GM21529 (cell line): Measurements from ENCODE around the gene PJA2.
"Not testable (repeated sequence)": the region's sequence is repeated elsewhere in the genome, so short reads cannot be mapped to it uniquely, and the experiment has no call there.

Source experiments
- ATAC-seq: cut with Tn5 transposase; IDR thresholded peaks from one replicate; pipeline ENCODE4 v1.9.1; 2021; ENCODE audit not compliant: unreplicated experiment

Gene PJA2

GRCh38 chr5:109310315-109310714 is 99.5 kb downstream of the PJA2 start:
- ATAC-seq = no peak

- ATAC-seq = no peak
Measured at GRCh38 chr5:109309326-109310063, 100.3 kb downstream of the PJA2 start.

- no peak for ATAC-seq
Measured at GRCh38 chr5:109307951-109308350, 101.8 kb downstream of the PJA2 start.

- no peak for ATAC-seq
Measured at GRCh38 chr5:109307456-109307855, 102.3 kb downstream of the PJA2 start.

GRCh38 chr5:109305352-109305751 is 104.4 kb downstream of the PJA2 start:
- ATAC-seq = no peak

GRCh38 chr5:109304309-109304708 is 105.5 kb downstream of the PJA2 start:
- no peak for ATAC-seq

GRCh38 chr5:109300367-109300766 is 109.4 kb downstream of the PJA2 start:
- ATAC-seq = no peak

DNA sequence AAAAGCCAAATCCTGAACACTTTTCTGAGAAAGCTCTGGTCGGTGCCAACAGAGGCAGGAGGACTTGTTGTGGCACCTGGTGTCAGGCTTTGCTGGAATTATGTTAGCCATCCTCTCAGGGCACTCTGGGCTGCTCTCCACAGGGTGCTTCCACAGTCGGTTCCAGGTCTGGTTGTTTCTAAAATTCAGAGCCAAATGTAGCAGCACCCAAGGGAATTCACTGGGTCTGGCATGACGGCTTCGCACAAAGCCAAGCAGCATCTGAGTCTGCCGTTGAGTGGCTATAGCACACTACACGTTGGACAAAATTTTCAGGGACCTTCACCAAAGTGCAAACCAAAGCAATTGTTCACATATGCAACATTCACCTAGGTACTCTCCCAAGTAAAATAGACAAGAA is 110.2 kb downstream of the PJA2 start:
- ATAC-seq = no peak

- no peak for ATAC-seq
Measured at GRCh38 chr5:109298794-109299193, 111.0 kb downstream of the PJA2 start.

DNA sequence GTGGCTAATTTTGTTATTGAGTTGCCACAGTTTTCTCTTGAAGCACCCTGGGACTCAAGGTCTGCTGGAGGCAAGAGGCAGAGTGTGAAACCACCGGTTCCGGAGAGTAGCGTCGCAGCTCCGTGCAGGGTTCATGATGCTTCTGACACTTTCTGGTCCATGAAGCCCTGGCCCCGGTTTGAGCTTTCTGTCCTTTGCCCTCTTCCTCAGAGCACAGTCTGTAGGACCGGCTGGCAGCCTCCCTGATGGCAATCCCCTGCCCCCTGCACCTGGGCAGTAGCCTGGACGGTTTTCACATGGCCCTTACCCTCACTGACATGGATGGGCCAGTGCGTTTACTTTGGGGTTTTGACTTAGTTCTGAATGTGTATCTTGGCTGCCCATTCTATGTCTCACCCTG is 111.9 kb downstream of the PJA2 start:
- no peak for ATAC-seq

DNA sequence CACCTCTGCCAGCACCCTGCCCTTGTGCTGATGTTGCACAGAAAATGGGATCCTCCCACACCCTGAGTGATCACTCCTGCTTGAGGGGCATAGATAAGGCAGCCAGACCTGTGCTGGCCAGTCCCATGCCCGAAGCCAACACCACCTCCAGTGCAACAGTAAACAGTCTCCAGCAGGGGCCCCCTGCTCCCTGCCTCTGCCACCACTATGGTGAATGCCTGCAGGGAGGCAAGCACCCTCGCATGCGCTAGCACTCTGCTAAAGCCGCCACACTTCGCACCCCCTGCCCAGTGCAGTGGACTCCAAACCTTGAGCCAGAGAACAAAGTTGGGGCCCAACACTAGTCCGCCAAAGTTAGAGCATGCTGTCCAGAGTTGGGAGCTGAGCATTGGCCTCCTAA is 118.7 kb downstream of the PJA2 start:
- ATAC-seq = no peak

DNA sequence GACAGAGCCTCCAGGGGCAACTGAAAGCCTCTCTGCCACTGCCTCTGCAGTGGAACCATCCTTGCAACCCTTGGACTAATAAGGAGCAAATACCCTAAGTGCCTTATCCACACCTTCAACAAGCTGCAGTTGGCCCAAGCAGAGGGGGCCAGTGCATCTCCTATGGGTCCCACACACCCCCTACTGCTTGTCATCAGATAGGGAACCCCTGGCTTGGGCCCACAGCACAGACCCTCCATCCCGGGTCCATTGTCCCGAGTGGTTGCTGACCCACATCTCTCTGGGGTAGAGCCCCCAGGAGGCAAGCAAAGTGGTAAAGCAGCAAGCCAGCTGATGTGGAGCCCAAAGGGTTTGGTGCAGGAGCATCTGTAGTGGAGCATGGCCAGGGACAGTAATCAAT is 119.5 kb downstream of the PJA2 start:
- ATAC-seq = no peak

DNA sequence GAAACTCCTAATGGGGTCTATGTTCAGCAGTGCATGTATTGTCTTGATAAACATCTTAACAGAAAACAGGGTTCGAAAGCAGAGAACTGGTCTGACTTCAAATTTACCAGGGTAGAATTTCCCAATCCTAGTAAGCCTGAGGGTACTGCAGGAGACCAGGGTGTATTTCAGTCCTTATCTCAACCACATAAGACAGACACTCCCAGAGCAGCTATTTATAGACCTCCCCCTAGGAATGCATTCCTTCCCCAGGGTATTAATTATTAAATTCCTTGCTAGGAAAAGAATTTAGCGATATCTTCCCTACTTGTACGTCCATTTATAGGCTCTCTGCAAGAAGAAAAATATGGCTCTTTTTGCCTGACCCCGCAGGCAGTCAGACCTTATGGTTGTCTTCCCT is 123.1 kb downstream of the PJA2 start:
- not testable (repeated sequence) for ATAC-seq
